Measurements from ENCODE around the gene CAPRIN2. TPM values are rescaled to one million over a fixed set of nuclear protein-coding genes. Genes with fewer than 3 reads are reported as not detected.

Gene CAPRIN2
- total and polyA plus RNA-seq, 9 donors, result 16.8 to 31.7 (median 22.7) TPM

- DNase-seq, result no peak
- no peaks in the 10 kb centered on the region for H3K27me3 ChIP-seq
- no peaks in the 10 kb centered on the region for H3K36me3 ChIP-seq
- no peak for TF ChIP-seq POLR2A (IDR thresholded peaks at IDR 0.05)
- TF ChIP-seq CTCF (IDR thresholded peaks at IDR 0.05), result no peak
- TF ChIP-seq EP300 (IDR thresholded peaks at IDR 0.05), result no peak
- WGBS, 3 donors, result 63 to 77% (median 70%) methylated on average over 2 of the region's 2 CpGs
- H3K4me3 ChIP-seq, result no peak overlapping the region
- H3K27ac ChIP-seq, result no peak overlapping the region
- intact Hi-C loops (cut with DNase I), result no loop called here
- H3K9me3 ChIP-seq, result no peaks in the 10 kb centered on the region
- no peaks in the 10 kb centered on the region for H3K4me1 ChIP-seq (ENCODE audit: insufficient read depth)
Measured at GRCh38 chr12:30783946-30784345, 29.2 kb upstream of the CAPRIN2 start.

GRCh38 chr12:30782316-30783173 lies 27.8 kb upstream of the CAPRIN2 start:
- DNase-seq, result no peak
- no peak overlapping the region for H3K4me3 ChIP-seq
- WGBS, 3 donors, result 74 to 85% (median 75%) methylated on average over 3 of the region's 3 CpGs
- no peaks in the 10 kb centered on the region for H3K27me3 ChIP-seq
- H3K4me1 ChIP-seq (ENCODE audit: insufficient read depth), result no peaks in the 10 kb centered on the region
- intact Hi-C loops (cut with DNase I), result no loop called here
- H3K9me3 ChIP-seq, result no peaks in the 10 kb centered on the region
- TF ChIP-seq CTCF (IDR thresholded peaks at IDR 0.05) (no peak), POLR2A (IDR thresholded peaks at IDR 0.05) (no peak), EP300 (IDR thresholded peaks at IDR 0.05) (no peak)
- no peaks in the 10 kb centered on the region for H3K36me3 ChIP-seq
- H3K27ac ChIP-seq, result no peak overlapping the region

GRCh38 chr12:30779578-30779977 lies 24.8 kb upstream of the CAPRIN2 start:
- H3K27ac ChIP-seq, result no peak overlapping the region
- no peak overlapping the region for H3K4me3 ChIP-seq
- no peaks in the 10 kb centered on the region for H3K4me1 ChIP-seq (ENCODE audit: insufficient read depth)
- no peaks in the 10 kb centered on the region for H3K27me3 ChIP-seq
- DNase-seq, result no peak
- no peaks in the 10 kb centered on the region for H3K36me3 ChIP-seq
- TF ChIP-seq CTCF (IDR thresholded peaks at IDR 0.05) (no peak), POLR2A (IDR thresholded peaks at IDR 0.05) (no peak), EP300 (IDR thresholded peaks at IDR 0.05) (no peak)
- 89 to 97% (median 90%) methylated on average over 5 of the region's 5 CpGs for WGBS, 3 donors
- H3K9me3 ChIP-seq, result no peaks in the 10 kb centered on the region
- intact Hi-C loops (cut with DNase I), result no loop called here

GRCh38 chr12:30779178-30779577 lies 24.4 kb upstream of the CAPRIN2 start:
- no peaks in the 10 kb centered on the region for H3K4me1 ChIP-seq (ENCODE audit: insufficient read depth)
- H3K36me3 ChIP-seq, result no peaks in the 10 kb centered on the region
- no peak overlapping the region for H3K4me3 ChIP-seq
- no peaks in the 10 kb centered on the region for H3K27me3 ChIP-seq
- no peak overlapping the region for H3K27ac ChIP-seq
- TF ChIP-seq EP300 (IDR thresholded peaks at IDR 0.05) (no peak), POLR2A (IDR thresholded peaks at IDR 0.05) (no peak), CTCF (IDR thresholded peaks at IDR 0.05) (no peak)
- intact Hi-C loops (cut with DNase I), result no loop called here
- no peak for DNase-seq
- no peaks in the 10 kb centered on the region for H3K9me3 ChIP-seq

Measured in ovary (tissue), 9 donors.